Vagina (tissue), 2 donors: ENCODE measurements around the gene FHIT.

Experiments
- CTCF ChIP-seq, 3 experiments: fragments of 450-650 bp in 2 of 3; fragments of 200-600 bp in 1 of 3; sonication (generic) in 1 of 3; IDR thresholded peaks; one replicate each; pipeline ENCODE4 v1.5.1; 2017 to 2019; ENCODE audit warnings: antibody characterized with exemption in 3 of 3, mild to moderate bottlenecking in 2 of 3, moderate library complexity in 2 of 3
- POLR2A ChIP-seq, 2 donors: fragments of 450-650 bp; IDR thresholded peaks; one replicate each; pipeline ENCODE4 v1.6.1; 2017; ENCODE audit warnings: antibody characterized with exemption in 2 of 2, mild to moderate bottlenecking in 2 of 2, moderate library complexity in 2 of 2
- POLR2AphosphoS5 ChIP-seq, 2 donors: sonication (generic); formaldehyde crosslinking; IDR thresholded peaks; one replicate each; pipeline ENCODE4 v1.9.0; 2017; ENCODE audit warnings: antibody characterized with exemption in 2 of 2, mild to moderate bottlenecking in 2 of 2, low read depth in 1 of 2; ENCODE audit not compliant: insufficient read depth in 1 of 2

GRCh38 chr3:60957541-60957940, 293.7 kb downstream of the FHIT start:
- TF ChIP-seq POLR2A (IDR thresholded peaks at IDR 0.05) (no peak), CTCF (IDR thresholded peaks at IDR 0.05) (no peak), POLR2AphosphoS5 (IDR thresholded peaks at IDR 0.05; ENCODE audit: insufficient read depth in 1 of 2, low read depth in 1 of 2) (no peak)
